HG02798 (cell line): ENCODE results near the gene STARD9.
"Not testable (repeated sequence)": the region's sequence is repeated elsewhere in the genome, so short reads cannot be mapped to it uniquely, and the experiment has no call there.

ENCODE experiments used
- ATAC-seq: cut with Tn5 transposase; IDR thresholded peaks from one replicate; pipeline ENCODE4 v1.9.1; 2021; ENCODE audit warnings: mild to moderate bottlenecking; ENCODE audit not compliant: unreplicated experiment, poor library complexity

The STARD9 gene

DNA sequence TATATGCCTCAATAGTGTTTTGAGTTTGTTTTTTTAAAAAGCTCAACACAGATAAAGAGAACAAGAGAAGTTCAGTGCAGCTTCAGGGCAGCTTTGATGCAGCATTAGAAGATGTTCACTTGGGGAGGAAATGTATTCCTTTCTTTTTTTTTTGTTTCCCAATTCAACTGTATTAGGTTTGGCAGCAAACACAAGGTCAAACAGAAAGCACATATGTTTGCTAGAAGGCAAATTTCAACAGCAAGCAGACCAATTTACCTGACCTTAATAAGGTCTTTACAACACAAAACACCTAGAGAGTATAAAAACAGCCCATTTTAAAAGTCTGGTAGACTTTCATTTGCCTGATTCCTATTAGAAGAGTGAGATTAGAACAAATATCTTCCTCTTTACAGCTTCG is 168.8 kb downstream of the STARD9 start:
- ATAC-seq, result no peak

DNA sequence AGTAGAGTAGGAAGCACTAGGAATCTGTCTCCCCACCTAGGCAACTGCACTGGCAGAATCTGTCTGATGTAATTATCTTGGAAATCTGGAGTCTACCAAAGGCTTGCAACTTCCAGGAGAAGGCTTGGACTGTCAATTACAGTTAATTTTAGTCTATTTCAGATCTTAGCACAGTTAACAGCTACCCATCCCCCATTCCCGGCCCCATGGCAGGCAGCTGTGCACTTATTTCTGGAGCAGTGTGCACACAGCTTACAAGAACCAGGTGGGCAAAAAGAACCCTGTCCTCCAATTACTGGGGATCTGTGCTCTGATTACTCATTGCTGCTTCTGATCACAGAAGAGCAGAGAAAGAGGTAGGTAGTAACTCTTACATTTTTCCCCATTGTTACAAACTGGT is 173.9 kb downstream of the STARD9 start:
- no peak for ATAC-seq

DNA sequence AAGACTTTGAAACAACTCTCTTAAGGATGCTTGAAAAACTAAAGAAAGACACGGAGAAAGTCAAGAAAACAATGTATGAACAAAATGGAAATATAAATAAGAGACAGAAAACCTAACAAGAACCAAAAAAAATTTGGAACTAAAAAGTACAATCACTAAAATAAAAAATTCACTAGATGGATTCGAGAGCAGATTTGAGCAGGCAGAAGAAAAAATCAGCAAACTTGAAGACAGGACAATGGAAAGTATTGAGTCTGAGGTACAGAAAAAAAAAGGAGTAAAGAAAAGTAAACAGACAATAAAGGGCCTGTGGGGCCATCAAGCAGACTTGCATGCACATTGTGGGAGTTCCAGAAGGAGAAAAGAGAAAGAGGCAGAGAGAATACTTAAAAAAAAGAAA is 174.9 kb downstream of the STARD9 start:
- no peak for ATAC-seq

DNA sequence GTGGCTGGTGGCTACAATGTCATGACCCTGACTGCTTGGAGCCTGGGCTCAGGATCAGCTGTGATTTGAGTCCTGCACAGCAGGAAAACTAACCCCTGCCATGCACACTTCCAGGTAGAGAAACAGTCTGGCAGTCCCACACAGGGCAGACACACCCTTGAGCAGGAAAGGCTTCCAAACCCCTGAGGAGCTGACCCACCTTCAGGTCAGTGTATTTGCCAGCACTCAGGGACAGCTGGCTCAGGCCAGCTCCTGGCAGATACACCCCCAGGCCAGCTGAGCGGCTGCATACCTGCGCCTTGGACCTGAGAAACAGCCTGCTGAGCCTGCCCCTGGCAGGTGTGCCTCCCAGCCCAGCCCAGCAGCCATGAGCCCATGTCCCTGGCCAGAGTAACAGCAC is 183.7 kb downstream of the STARD9 start:
- no peak for ATAC-seq

DNA sequence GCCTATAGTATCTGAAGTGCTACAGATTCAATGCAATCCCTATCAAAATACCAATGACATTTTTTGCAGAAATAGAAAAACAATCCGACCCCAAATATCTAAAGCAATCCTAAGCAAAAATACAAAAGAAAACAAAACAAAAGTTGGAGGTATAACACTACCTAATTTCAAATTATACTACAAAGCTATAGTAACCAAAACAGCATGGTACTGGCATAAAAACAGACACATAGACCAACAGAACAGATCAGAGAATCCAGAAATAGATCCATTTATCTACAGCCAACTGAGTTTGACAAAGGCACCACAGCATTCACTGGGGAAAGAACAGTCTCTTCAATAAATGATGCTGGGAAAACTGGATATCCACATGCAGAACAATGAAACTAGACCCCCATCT is 185.4 kb downstream of the STARD9 start:
- ATAC-seq, result no peak

DNA sequence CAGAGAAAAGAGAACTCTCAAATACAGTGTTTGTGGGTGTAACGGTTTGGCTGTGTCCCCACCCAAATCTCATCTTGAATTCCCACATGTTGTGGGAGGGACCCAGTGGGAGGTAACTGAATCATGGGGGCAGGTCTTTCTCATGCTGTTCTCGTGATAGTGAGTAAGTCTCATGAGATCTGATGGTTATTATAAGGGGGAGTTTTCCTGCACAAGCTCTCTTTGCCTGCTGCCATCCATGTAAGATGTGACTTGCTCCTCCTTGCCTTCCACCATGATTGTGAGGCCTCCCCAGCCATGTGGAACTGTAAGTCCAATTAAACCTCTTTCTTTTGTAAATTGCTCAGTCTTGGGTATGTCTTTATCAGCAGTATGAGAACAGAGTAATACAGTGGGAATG is 186.4 kb downstream of the STARD9 start:
- ATAC-seq, result not testable (repeated sequence)

DNA sequence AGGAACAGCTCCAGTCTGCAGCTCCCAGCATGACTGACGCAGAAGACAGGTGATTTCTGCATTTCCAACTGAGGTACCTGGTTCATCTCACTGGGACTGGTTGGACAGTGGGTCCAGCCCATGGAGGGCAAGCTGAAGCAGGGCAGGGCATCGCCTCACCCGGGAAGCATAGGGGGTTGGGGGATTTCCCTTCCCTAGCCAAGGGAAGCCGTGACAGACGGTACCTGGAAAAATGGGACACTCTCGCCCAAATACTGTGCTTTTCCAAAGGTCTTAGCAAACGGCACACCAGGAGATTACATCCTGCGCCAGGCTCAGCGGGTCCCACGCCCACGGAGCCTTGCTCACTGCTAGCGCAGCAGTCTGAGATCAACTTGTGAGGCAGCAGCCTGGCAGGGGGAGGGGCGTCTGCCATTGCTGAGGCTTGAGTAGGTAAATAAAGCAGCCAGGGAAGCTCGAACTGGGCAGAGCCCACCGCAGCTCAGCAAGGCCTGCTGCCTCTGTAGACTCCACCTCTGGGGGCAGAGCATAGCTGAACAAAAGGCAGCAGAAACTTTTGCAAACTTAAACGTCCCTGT is 188.8 kb downstream of the STARD9 start:
- ATAC-seq, result not testable (repeated sequence)

DNA sequence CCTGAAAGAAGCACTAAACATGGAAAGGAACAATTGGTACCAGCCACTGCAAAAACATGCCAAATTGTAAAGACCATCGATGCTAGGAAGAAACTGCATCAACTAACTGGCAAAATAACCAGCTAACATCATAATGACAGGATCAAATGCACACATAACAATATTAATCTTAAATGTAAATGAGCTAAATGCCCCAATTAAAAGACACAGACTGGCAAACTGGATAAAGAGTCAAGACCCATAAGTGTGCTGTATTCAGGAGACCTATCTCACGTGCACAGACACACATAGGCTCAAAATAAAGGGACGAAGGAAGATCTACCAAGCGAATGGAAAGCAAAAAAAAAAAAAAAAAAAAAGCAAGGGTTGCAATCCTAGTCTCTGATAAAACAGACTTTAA is 190.7 kb downstream of the STARD9 start:
- ATAC-seq, result not testable (repeated sequence)
